Activated naive CD8-positive, alpha-beta T cell treated with anti-CD3 and anti-CD28 coated beads, Interleukin-2, amount 10 ng/mL, durations not matched to agents 7 days and 5 days (primary cell): Measurements from ENCODE around the gene PPP2R2C. TPM values are rescaled to one million over a fixed set of nuclear protein-coding genes. Genes with fewer than 3 reads are reported as not detected.
A peak's percentile ranks its signal among the peaks of the same experiment; 100 is the strongest.

ENCODE experiments used
- ATAC-seq: fragments of 150-1000 bp; cut with Tn5 transposase; one replicate; pipeline ENCODE4 v1.10.0; 2021; ENCODE audit warnings: low read depth, moderate library complexity
- POLR2A ChIA-PET: fragments of 350-600 bp; sonication (Branson Sonifier 250); formaldehyde crosslinking; loops from one replicate; lab custom pipeline; 2021; ENCODE audit warnings: antibody characterized with exemption; lab: Charles Lee
- DNase-seq: peaks from one replicate; pipeline ENCODE4 v3.0.0; 2021
- H3K27ac Mint-ChIP-seq: one replicate; pipeline ENCODE4 v1.8.0; 2022; ENCODE audit warnings: mild to moderate bottlenecking, mixed read lengths
- H3K27me3 Mint-ChIP-seq: one replicate; pipeline ENCODE4 v1.8.0; 2022; ENCODE audit warnings: mild to moderate bottlenecking, moderate library complexity, mixed read lengths
- H3K36me3 Mint-ChIP-seq: one replicate; pipeline ENCODE4 v1.8.0; 2021; ENCODE audit warnings: mild to moderate bottlenecking, mixed read lengths
- H3K4me1 Mint-ChIP-seq: one replicate; pipeline ENCODE4 v1.8.0; 2021; ENCODE audit warnings: mixed read lengths
- H3K4me3 Mint-ChIP-seq: one replicate; pipeline ENCODE4 v1.8.0; 2022; ENCODE audit warnings: mild to moderate bottlenecking, moderate library complexity, mixed read lengths
- H3K9me3 Mint-ChIP-seq: one replicate; pipeline ENCODE4 v1.8.0; 2021; ENCODE audit warnings: mixed read lengths
- total RNA-seq, 2 experiments: library from RNA; stranded (reverse); gene quantifications; one replicate each; pipeline ENCODE4 v1.2.3, GENCODE V29; 2021

The PPP2R2C gene
- not detected for total RNA-seq

DNA sequence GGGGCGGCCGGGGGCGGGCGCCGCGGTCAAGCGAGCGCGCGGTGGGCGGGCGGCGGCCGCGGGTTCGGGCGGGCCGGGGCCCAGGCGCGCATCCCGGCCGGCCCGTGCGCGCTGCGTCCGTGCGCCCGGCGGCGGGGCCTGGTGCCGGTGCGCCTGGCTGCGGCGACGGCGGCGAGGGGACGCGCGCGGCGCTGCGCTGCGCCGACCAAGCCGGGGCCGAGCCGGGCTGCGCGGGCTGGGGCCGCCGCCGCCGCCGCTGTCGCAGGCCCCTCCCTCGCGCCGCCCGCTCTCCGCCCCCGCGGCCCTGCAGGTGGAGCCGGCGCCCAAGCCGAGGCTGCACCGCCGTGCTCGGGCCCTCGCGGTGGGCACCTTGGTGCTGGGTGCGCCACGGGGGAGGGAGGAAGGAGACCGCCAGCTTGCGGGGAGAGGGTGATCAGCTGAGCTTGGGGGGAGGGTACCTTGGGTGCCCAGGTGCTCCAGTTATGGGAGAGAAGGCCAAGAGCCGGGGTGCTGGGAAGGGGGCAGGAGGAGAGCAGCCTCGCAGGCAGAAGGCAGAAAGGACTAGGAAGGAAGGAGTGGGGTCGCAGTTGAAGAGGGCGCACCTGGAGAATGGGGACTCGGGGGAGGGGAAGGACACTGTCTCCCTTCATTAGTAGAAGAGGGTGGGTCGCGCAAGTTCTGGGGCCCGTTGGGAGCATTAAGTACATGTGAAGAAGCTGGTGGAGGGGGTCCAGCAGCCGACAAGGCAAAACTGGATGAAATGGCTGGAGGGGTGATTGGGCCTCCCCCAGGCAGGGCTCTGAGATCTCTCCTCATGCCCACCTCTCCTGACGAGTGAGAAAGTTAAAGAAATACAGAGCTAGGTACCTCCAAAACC lies at the start of gene PPP2R2C:
Gene PPP2R2C (minus strand): TSS at position 228 of the 877 bp plus-strand sequence. CDS start 385 bp downstream, outside the sequence.
- peak within 1 kb of the TSS; percentile 13 for H3K4me3 Mint-ChIP-seq
- DNase-seq (peak; percentile 33), ATAC-seq (peak; percentile 24)
- H3K9me3 Mint-ChIP-seq: no peaks in the 10 kb centered on the region
- H3K27me3 Mint-ChIP-seq: peaks cover 51% of the 10 kb centered on the region
- H3K27ac Mint-ChIP-seq: no peak within 1 kb of the TSS
- peaks cover 3% of the 10 kb centered on the region for H3K4me1 Mint-ChIP-seq
- no peaks in the 10 kb centered on the region for H3K36me3 Mint-ChIP-seq
- POLR2A ChIA-PET: no interaction called here

DNA sequence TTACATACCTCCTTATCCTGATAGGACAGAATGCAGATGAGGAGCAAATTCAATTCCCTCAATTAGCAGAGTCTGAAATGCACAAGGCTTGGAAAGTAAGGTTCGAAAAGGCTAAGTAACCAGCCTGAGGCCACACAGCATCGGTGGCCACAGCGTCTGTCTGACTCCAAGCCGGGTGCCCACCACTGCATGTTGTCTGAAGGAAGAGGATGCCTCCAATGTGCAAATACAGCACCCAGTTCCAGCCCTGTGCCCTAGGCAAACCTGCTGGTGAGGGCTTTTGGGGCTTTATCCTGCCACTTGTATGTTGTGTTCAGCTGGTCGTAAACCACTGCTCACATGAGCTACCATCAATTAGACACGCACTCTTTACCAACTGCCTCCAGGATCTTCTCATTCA lies 48.6 kb upstream of the PPP2R2C start:
- Mint-ChIP-seq H3K4me3 (no peak overlapping the region), H3K27me3 (peaks cover 4% of the 10 kb centered on the region), H3K27ac (no peak overlapping the region), H3K4me1 (no peaks in the 10 kb centered on the region), H3K36me3 (no peaks in the 10 kb centered on the region), H3K9me3 (no peaks in the 10 kb centered on the region)
- DNase-seq: no peak
- no peak for ATAC-seq
- POLR2A ChIA-PET: no interaction called here

DNA sequence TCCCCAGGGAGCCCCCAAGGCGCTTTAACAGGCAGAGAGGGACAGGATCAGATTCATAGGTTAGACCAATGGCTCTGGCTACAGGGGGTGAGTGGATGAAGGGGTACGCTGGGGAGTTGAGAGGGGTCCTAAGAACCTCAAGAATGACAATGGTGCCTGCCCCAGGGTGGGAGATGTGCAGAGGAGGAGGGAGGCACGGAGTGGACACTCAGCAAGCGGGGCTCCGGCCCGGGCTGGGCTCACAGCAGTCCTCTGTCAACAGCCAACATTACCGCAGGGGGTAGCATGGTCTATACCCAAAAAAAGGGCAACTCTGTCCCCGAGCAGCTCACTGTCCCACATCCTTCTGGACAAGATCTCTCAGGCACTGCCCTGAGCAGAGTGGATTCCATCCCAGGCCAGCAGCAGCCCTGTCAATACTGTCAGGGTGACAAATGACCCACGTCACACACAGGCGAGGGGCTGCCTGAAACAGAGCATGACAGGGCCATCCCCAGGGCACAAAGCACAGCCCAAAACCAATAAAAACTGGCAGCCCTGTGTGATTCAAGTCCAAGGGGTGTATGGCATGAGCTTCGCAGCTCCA lies 47.7 kb upstream of the PPP2R2C start:
- ATAC-seq (no peak), DNase-seq (no peak)
- H3K4me3 Mint-ChIP-seq: no peak overlapping the region
- H3K4me1 Mint-ChIP-seq: no peaks in the 10 kb centered on the region
- no peaks in the 10 kb centered on the region for H3K9me3 Mint-ChIP-seq
- H3K36me3 Mint-ChIP-seq: no peaks in the 10 kb centered on the region
- H3K27ac Mint-ChIP-seq: no peak overlapping the region
- H3K27me3 Mint-ChIP-seq: peaks cover 4% of the 10 kb centered on the region
- POLR2A ChIA-PET: no interaction called here

DNA sequence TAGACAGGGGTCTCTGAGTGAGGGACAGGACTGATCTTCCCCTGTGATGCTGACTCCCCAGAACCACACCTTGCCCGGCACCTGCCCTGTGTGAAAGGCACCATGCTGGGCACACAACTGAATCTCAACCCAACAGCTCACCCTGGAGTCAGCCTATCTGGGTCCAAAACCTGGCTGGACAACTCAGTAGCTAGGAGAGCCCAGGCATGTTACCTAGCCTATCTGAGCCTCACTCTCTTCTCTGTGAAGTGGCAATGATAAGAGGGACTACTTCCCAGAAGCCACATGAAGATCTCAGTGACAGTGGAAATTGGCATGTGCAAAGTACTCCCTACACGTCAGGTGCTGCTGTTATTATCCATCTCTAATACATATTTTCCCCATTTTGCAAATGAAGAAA lies 44.8 kb upstream of the PPP2R2C start:
- Mint-ChIP-seq H3K36me3 (no peaks in the 10 kb centered on the region), H3K4me1 (no peaks in the 10 kb centered on the region), H3K9me3 (peaks cover 1% of the 10 kb centered on the region), H3K27ac (no peak overlapping the region), H3K4me3 (no peak overlapping the region), H3K27me3 (peaks cover 4% of the 10 kb centered on the region)
- POLR2A ChIA-PET: no interaction called here
- DNase-seq (no peak), ATAC-seq (no peak)

DNA sequence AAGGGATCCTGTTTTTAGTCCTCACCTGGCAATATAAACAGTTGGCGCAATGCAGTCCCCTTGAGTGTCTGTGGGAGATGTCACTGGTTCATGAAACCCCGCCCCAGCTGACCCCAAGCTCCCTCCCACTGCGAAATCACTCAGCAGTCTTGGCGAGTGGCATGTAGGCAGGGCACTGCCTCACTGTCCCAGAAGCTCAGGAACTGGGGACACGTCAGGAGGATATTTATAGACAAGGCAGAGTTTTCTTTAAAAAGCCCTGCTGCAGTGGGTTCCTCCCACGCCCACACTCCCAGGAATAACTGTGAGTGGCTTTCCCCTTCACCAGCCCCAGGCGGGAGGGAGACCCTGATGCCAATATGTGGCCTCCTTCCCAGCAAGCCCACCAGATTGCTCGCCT lies 44.3 kb upstream of the PPP2R2C start:
- peaks cover 1% of the 10 kb centered on the region for H3K9me3 Mint-ChIP-seq
- no peak overlapping the region for H3K27ac Mint-ChIP-seq
- ATAC-seq (no peak), DNase-seq (no peak)
- H3K4me3 Mint-ChIP-seq: no peak overlapping the region
- no peaks in the 10 kb centered on the region for H3K4me1 Mint-ChIP-seq
- POLR2A ChIA-PET: no interaction called here
- no peaks in the 10 kb centered on the region for H3K36me3 Mint-ChIP-seq
- peaks cover 4% of the 10 kb centered on the region for H3K27me3 Mint-ChIP-seq

DNA sequence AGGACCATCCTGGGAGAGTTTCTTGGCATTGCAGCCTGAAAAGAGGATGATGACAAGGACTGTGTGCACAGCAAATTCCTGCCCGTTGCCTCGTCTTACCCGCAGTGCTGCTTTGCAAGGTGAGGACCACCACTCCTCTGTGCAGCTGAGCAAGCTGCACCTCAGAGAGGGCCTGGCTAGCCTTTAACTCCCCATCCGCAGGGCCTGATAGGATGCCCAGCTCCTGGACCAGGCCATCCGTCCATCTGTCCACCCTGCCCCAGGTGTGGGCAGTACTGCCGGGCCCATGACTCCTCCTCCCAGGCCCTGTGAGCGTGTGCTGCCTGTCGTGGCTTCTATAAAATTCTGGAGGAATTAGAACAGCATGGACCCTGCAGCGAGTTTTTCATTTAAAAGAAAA lies 43.9 kb upstream of the PPP2R2C start:
- Mint-ChIP-seq H3K4me1 (no peaks in the 10 kb centered on the region), H3K9me3 (peaks cover 1% of the 10 kb centered on the region), H3K27me3 (peaks cover 4% of the 10 kb centered on the region), H3K4me3 (no peak overlapping the region), H3K27ac (no peak overlapping the region), H3K36me3 (no peaks in the 10 kb centered on the region)
- ATAC-seq (no peak), DNase-seq (no peak)
- POLR2A ChIA-PET: no interaction called here

DNA sequence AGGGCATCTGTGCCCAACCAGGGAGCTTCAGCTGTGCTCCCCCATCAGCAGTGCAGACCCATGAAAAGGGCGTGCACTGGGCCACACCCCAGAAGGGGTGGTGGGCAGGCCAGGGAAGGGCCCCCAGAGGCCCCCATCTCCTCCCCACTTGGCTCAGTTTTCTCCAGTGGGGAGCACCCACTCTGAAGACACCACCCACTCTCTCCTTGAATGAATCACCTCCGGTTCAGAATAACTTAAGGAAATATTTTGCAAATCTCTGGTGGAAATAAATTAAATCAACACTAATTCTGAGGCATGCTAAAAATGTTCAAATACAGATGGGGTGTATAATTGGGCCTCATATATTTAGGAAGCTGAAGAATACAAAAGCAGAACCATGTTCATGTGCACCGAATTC lies 41.3 kb upstream of the PPP2R2C start:
- Mint-ChIP-seq H3K27ac (no peak overlapping the region), H3K36me3 (peaks cover 2% of the 10 kb centered on the region), H3K27me3 (no peaks in the 10 kb centered on the region), H3K4me1 (peaks cover 3% of the 10 kb centered on the region), H3K4me3 (no peak overlapping the region), H3K9me3 (peaks cover 9% of the 10 kb centered on the region)
- POLR2A ChIA-PET: no interaction called here
- DNase-seq (no peak), ATAC-seq (no peak)

DNA sequence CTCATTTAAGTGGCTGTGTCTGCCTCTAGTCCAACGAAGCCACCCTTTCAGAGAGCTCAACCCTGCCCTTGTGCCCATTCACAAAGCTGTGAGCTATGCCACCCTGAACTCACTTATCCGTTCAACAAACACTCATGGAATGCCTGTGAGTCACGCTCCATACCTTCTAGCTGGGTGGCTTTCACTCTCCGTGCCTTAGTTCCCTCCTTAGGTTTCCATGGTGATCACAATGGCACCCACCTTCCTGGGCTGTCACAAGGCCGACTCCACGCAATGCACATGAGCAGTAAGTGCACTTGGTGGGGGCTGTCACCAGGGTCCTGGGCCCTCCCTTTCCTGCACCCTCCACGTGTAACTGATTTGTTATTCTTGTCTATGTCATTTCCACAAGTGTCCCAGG lies 37.2 kb upstream of the PPP2R2C start:
- Mint-ChIP-seq H3K4me3 (no peak overlapping the region), H3K9me3 (peaks cover 19% of the 10 kb centered on the region), H3K27me3 (no peaks in the 10 kb centered on the region), H3K4me1 (peaks cover 3% of the 10 kb centered on the region), H3K27ac (no peak overlapping the region), H3K36me3 (peaks cover 2% of the 10 kb centered on the region)
- POLR2A ChIA-PET: no interaction called here
- ATAC-seq (no peak), DNase-seq (no peak)

DNA sequence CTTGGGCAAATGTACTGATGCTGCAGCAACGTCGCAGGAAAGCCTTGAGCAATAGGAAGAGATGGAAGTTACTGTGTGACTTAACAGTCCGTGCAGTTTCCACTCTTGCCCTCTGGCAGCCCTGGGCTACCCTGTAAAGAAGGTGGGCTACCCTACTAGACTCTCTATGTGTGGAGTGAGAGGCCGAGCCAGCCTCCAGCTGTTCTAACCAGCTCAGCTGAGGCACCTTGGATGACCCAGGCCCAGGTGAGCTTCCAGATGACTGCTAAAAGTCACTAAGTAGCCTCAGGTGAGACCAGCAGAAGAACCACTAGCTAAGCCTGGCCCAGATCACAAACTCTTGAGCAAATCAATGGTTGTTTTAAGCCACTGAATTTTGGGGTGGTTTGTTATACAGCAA lies 34.9 kb upstream of the PPP2R2C start:
- no peak overlapping the region for H3K4me3 Mint-ChIP-seq
- peaks cover 3% of the 10 kb centered on the region for H3K4me1 Mint-ChIP-seq
- H3K9me3 Mint-ChIP-seq: peaks cover 22% of the 10 kb centered on the region
- no peak for DNase-seq
- no peak overlapping the region for H3K27ac Mint-ChIP-seq
- ATAC-seq: no peak
- POLR2A ChIA-PET: no interaction called here
- peaks cover 2% of the 10 kb centered on the region for H3K36me3 Mint-ChIP-seq
- peaks cover 2% of the 10 kb centered on the region for H3K27me3 Mint-ChIP-seq

DNA sequence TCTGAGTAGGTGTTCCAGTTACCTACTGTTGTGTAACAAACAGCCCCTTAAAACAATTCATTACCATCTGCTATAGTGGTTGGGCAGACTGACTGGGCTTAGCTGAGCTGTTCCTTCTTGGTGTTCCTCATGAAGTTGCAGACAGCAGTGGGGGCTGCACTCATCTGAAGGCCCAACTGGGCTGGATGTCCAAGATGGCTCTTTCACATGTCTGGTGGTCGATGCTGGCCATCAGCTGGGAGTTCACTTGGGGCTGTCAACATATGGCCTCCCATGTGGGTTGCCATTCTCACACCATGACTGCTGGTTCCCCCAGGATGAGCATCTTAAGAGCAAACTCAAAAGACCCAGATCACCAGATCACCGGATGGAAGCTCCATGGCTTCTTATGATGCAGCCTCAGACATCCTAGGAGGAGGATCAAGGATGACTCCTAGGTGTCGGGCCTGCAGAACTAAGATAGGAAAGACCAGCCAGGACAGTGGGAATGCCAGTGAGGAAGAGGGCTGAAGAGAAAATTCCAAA lies 34.3 kb upstream of the PPP2R2C start:
- no peak overlapping the region for H3K27ac Mint-ChIP-seq
- POLR2A ChIA-PET: no interaction called here
- H3K4me3 Mint-ChIP-seq: no peak overlapping the region
- H3K4me1 Mint-ChIP-seq: peaks cover 3% of the 10 kb centered on the region
- ATAC-seq (no peak), DNase-seq (no peak)
- H3K9me3 Mint-ChIP-seq: peaks cover 22% of the 10 kb centered on the region
- H3K36me3 Mint-ChIP-seq: peaks cover 2% of the 10 kb centered on the region
- H3K27me3 Mint-ChIP-seq: peaks cover 2% of the 10 kb centered on the region

DNA sequence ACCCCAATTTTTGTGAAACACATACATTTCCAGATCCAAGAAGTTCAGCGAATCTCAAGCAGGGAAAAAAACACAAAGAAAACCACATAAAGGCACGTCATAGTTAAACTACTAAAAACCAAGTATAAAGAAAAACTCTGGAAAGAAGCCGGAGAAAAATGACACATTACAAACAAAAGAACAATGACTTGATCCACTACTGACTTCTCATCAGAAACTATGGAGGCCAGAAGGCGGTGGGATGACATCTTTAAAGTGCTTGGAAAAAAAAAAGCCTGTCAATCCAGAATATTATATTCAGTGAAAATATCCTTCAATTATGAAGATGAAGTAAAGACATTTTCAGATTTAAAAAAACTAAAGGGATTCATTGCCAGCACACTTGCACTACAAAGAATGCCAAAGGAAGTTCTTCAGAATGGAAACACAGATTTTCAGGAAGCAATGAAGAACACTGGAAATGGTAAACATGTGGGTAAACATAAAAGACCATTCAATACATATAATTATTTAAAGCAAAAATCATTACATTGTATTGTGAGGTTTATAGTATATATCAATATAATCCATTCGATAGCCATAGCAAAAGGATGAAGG lies 32.6 kb upstream of the PPP2R2C start:
- H3K27me3 Mint-ChIP-seq: peaks cover 2% of the 10 kb centered on the region
- no peaks in the 10 kb centered on the region for H3K36me3 Mint-ChIP-seq
- H3K27ac Mint-ChIP-seq: no peak overlapping the region
- no peaks in the 10 kb centered on the region for H3K4me1 Mint-ChIP-seq
- no peak overlapping the region for H3K4me3 Mint-ChIP-seq
- ATAC-seq (no peak), DNase-seq (no peak)
- peaks cover 14% of the 10 kb centered on the region for H3K9me3 Mint-ChIP-seq
- POLR2A ChIA-PET: no interaction called here

DNA sequence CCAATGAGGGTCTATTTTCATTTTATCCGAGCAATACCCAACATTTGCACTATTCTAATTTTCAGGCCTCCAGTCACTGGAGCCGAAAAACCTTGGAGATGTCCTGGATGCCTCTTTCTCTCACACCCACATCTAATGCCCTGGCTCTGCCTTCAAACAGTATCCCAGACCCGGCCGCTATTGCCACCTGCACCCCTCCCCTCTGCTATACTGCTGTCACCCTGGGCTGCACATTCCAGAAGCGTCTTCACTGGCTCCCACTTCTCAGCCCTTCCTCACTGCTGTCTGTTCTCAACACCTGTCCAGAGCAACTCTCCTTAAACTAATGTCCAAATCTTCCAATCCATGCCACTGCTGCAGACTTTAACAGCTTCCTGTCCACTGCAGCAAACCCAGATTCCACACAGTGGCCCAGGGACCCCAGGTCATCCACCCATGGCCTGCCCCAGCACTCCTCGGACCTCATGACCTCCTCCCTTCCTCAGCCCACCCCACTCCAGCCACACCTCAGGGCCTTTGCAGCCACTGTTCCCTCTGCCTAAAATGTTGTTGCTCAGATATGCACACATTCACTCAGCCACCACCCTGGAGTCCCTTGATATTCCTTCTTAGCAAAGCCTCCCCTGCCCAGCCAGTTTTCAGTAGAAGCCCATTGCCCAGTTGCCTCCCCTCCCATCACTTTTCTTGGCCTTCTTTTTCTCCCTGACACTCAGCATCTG lies 30.5 kb upstream of the PPP2R2C start:
- Mint-ChIP-seq H3K27ac (no peak overlapping the region), H3K27me3 (peaks cover 2% of the 10 kb centered on the region), H3K4me1 (no peaks in the 10 kb centered on the region), H3K36me3 (no peaks in the 10 kb centered on the region), H3K9me3 (peaks cover 14% of the 10 kb centered on the region), H3K4me3 (no peak overlapping the region)
- DNase-seq (no peak), ATAC-seq (no peak)
- POLR2A ChIA-PET: no interaction called here

DNA sequence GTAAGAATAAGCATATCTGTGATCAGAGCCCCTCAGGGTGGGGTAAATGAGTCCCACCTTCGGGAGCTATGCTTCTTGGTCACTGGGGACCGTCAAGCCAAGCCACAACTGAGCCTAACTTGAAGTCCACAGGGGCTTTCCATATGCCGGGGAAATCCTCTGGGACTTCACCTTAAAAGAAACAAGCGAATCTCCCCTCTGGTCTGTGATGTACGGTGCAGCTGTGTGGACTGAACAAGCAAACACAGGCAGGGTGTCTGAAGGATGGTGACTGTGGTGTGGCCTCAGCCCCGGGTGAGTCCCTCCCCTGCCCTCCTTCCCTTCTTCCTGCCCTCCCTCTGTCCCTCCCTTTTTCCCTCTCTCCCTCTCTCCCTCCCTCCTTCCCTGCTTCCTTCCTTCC lies 29.7 kb upstream of the PPP2R2C start:
- Mint-ChIP-seq H3K4me1 (no peaks in the 10 kb centered on the region), H3K27ac (no peak overlapping the region), H3K4me3 (no peak overlapping the region), H3K36me3 (no peaks in the 10 kb centered on the region), H3K27me3 (peaks cover 2% of the 10 kb centered on the region), H3K9me3 (peaks cover 14% of the 10 kb centered on the region)
- ATAC-seq (no peak), DNase-seq (no peak)
- POLR2A ChIA-PET: no interaction called here
